Natural killer cell (primary cell): ENCODE results near the gene SYNPO. TPM values are rescaled to one million over a fixed set of nuclear protein-coding genes. Genes with fewer than 3 reads are reported as not detected.

Experiments
- ATAC-seq, 3 donors: fragments of 150-1000 bp in 2 of 3; fragments of 200-7000 bp in 1 of 3; cut with Tn5 transposase; 1 replicate in 1 of 3; 2 replicates in 2 of 3; pipeline ENCODE4 v1.10.0; 2021; ENCODE audit warnings: mild to moderate bottlenecking in 2 of 3, moderate library complexity in 2 of 3
- DNase-seq, 2 donors: peaks; one replicate each; pipeline versions ENCODE4 v3.0.0 to v3.0.0-alpha.2; 2013 to 2021; ENCODE audit warnings: mixed read lengths in 1 of 2
- H3K27ac ChIP-seq: one replicate; pipeline ENCODE4 v1.5.1; 2013; ENCODE audit warnings: mild to moderate bottlenecking, low read length
- H3K27me3 ChIP-seq: one replicate; pipeline ENCODE4 v1.6.1; 2013; ENCODE audit warnings: low read length; ENCODE audit not compliant: control insufficient read depth, insufficient read depth
- H3K36me3 ChIP-seq: one replicate; pipeline ENCODE4 v1.6.1; 2013; ENCODE audit warnings: low read length; ENCODE audit not compliant: control insufficient read depth, insufficient read depth
- H3K4me1 ChIP-seq: one replicate; pipeline ENCODE4 v1.6.1; 2013; ENCODE audit warnings: low read length; ENCODE audit not compliant: control insufficient read depth, insufficient read depth
- H3K4me3 ChIP-seq: one replicate; pipeline ENCODE4 v1.5.1; 2013; ENCODE audit warnings: low read length
- H3K9me3 ChIP-seq: one replicate; pipeline ENCODE4 v1.6.1; 2013; ENCODE audit warnings: low read length; ENCODE audit not compliant: control insufficient read depth, insufficient read depth
- H3K27ac Mint-ChIP-seq, 2 donors: one replicate each; pipeline ENCODE4 v1.8.0; 2022; ENCODE audit warnings: mild to moderate bottlenecking in 2 of 2, mixed read lengths in 2 of 2, moderate library complexity in 1 of 2
- H3K27me3 Mint-ChIP-seq, 2 donors: one replicate each; pipeline ENCODE4 v1.8.0; 2022; ENCODE audit warnings: low read depth in 2 of 2, mixed read lengths in 2 of 2
- H3K36me3 Mint-ChIP-seq: one replicate; pipeline ENCODE4 v1.8.0; 2022; ENCODE audit warnings: mixed read lengths
- H3K4me1 Mint-ChIP-seq, 2 donors: one replicate each; pipeline ENCODE4 v1.8.0; 2022; ENCODE audit warnings: mixed read lengths in 2 of 2
- H3K4me3 Mint-ChIP-seq: one replicate; pipeline ENCODE4 v1.8.0; 2022; ENCODE audit warnings: mild to moderate bottlenecking, moderate library complexity, mixed read lengths
- H3K9me3 Mint-ChIP-seq, 2 donors: one replicate each; pipeline ENCODE4 v1.8.0; 2022; ENCODE audit warnings: mixed read lengths in 2 of 2
- WGBS: methylation state at CpG from one replicate; pipeline ENCODE4 v1.1.7; 2013; ENCODE audit warnings: missing lambda C conversion rate; ENCODE audit not compliant: insufficient coverage; 5-methylcytosine and 5-hydroxymethylcytosine counted together
- intact Hi-C: fragments of 100-400 bp; cut with micrococcal nuclease; formaldehyde crosslinking; loops from one replicate; pipeline ENCODE4 v1.14.2; 2022
- total RNA-seq, 4 donors: library from RNA; stranded (reverse); fragments of 120-200 nt in 1 of 4; gene quantifications; one replicate each; pipeline versions ENCODE4 v1.2.3 to v1.2.4, GENCODE V29; 2013 to 2022
- TF ChIP-seq, protein P1 (sequence below): fragments of 200-600 bp; IDR thresholded peaks from one replicate; pipeline ENCODE4 v1.8.0; 2022; ENCODE audit warnings: antibody characterized with exemption

The SYNPO gene
- total RNA-seq, 3 donors from 2014 or later (not counting 1 experiment from before 2014, with no cell fraction given), result 0.16 to 0.48 TPM; not detected in 1

DNA sequence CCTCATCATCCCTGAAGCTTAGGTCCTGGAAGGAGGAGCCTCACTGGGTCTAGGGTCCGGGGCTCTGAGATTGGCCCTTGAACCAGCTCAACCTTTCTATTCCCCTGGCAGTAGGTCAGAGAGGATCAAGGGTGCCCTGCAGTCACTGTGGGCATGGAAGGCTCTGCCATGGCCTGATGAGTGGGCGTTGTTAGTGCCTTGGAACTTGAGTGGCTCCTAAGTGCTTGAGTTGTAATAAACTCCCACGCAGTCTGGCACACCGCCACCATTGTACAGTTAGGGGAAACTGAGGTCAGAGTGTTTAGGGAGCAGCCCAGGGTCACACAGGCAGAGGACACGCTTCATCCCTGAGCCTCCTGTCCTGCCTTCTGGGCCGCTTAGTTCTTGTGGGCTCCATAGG lies 10.4 kb upstream of the SYNPO start:
- Histone ChIP-seq H3K27me3 (peaks cover 8% of the 10 kb centered on the region), H3K27ac (no peak overlapping the region), H3K4me3 (no peak overlapping the region), H3K4me1 (peaks cover 2% of the 10 kb centered on the region), H3K9me3 (no peaks in the 10 kb centered on the region), H3K36me3 (no peaks in the 10 kb centered on the region)
- no peak overlapping the region for H3K27ac Mint-ChIP-seq
- H3K9me3 Mint-ChIP-seq, result no peaks in the 10 kb centered on the region
- peaks cover 11 to 16% of the 10 kb centered on the region in 2 donors for H3K27me3 Mint-ChIP-seq
- TF ChIP-seq, protein P1, sequence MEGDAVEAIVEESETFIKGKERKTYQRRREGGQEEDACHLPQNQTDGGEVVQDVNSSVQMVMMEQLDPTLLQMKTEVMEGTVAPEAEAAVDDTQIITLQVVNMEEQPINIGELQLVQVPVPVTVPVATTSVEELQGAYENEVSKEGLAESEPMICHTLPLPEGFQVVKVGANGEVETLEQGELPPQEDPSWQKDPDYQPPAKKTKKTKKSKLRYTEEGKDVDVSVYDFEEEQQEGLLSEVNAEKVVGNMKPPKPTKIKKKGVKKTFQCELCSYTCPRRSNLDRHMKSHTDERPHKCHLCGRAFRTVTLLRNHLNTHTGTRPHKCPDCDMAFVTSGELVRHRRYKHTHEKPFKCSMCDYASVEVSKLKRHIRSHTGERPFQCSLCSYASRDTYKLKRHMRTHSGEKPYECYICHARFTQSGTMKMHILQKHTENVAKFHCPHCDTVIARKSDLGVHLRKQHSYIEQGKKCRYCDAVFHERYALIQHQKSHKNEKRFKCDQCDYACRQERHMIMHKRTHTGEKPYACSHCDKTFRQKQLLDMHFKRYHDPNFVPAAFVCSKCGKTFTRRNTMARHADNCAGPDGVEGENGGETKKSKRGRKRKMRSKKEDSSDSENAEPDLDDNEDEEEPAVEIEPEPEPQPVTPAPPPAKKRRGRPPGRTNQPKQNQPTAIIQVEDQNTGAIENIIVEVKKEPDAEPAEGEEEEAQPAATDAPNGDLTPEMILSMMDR, result no peak
- no peaks in the 10 kb centered on the region for H3K36me3 Mint-ChIP-seq
- no peaks in the 10 kb centered on the region for H3K4me1 Mint-ChIP-seq
- 81% methylated on average over 6 of the region's 6 CpGs for WGBS
- intact Hi-C loops, result no loop called here
- ATAC-seq (no peak), DNase-seq (no peak)
- no peak overlapping the region for H3K4me3 Mint-ChIP-seq

DNA sequence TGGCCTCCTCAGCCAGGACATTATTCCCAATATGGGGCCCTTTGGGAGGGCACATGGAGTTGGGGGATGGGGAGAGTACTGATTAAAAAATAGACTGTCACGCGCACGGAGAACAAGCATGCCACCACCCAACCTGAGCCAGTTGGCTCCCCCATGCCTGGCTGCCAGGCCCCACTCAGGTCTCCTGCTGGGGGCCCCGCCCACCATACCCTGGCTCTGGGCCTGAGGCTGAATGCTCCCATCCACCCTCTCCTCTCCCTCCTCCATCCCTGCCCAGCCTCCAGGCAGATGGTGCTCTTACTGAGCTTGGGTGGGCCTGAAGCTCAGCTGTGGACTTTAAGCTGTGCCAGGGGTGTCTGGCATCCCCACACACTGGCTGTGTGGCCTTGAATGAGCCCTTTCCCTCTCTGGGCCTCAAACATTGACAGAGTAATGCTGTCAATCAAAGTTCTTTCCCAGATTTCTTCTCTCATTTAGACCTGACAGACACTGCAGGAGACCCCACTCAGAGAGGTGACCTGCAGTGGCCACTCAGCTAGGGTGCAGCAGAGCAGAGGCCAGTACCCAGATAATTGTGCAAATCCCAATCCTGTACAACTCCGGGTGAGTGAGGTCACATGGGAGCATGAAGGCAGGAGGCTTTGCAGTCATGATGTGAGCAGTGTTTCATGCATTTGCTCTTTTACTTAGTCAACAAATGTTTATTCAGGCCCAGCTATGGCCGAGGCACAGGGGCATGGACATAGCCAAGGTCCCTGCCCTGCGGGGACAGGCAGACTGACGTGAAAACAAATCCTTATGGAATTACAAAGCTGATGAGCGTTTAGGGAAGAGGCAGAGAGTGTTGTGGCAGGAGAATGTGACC lies 9.8 kb upstream of the SYNPO start:
- H3K4me1 Mint-ChIP-seq, result no peaks in the 10 kb centered on the region
- H3K36me3 Mint-ChIP-seq, result no peaks in the 10 kb centered on the region
- ATAC-seq (no peak), DNase-seq (no peak)
- intact Hi-C loops, result no loop called here
- Histone ChIP-seq H3K27me3 (peaks cover 2% of the 10 kb centered on the region), H3K4me1 (no peaks in the 10 kb centered on the region), H3K27ac (no peak overlapping the region), H3K9me3 (no peaks in the 10 kb centered on the region), H3K36me3 (no peaks in the 10 kb centered on the region), H3K4me3 (no peak overlapping the region)
- H3K4me3 Mint-ChIP-seq, result no peak overlapping the region
- no peaks in the 10 kb centered on the region for H3K9me3 Mint-ChIP-seq
- peaks cover 12 to 17% of the 10 kb centered on the region in 2 donors for H3K27me3 Mint-ChIP-seq
- TF ChIP-seq, protein P1, result no peak
- 90% methylated on average over 9 of the region's 9 CpGs for WGBS
- H3K27ac Mint-ChIP-seq, result no peak overlapping the region

DNA sequence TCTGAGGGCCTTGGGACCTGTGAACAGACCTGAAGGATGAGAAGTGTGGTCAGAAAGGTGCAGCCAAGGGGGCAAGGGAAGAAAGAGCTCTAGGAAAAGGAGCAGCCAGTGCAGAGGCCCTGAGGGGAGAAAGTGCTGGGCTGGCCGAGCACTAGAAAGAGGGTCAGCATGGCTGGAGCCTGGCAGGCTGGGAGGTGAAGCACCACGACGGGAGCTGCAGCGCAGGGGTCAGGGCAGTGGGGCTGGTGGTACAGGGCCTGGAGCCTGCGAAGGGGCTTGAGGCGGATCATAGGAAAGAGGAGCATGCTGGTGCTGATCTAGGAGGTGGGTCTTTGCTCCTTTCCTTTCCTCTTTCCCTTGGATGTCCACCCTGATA lies 9.1 kb upstream of the SYNPO start:
- WGBS, result 96% methylated on average over 6 of the region's 6 CpGs
- no peak overlapping the region for H3K27ac ChIP-seq
- intact Hi-C loops, result no loop called here

More for the DNA sequence above, 9.1 kb upstream of the SYNPO start:
- H3K36me3 Mint-ChIP-seq, result no peaks in the 10 kb centered on the region
- peaks cover 15 to 22% of the 10 kb centered on the region in 2 donors for H3K27me3 Mint-ChIP-seq
- Histone ChIP-seq H3K9me3 (no peaks in the 10 kb centered on the region), H3K27me3 (no peaks in the 10 kb centered on the region), H3K4me1 (no peaks in the 10 kb centered on the region), H3K36me3 (no peaks in the 10 kb centered on the region), H3K4me3 (no peak overlapping the region)
- ATAC-seq (no peak), DNase-seq (no peak)
- H3K4me1 Mint-ChIP-seq, result no peaks in the 10 kb centered on the region
- no peaks in the 10 kb centered on the region for H3K9me3 Mint-ChIP-seq
- no peak overlapping the region for H3K27ac Mint-ChIP-seq
- no peak overlapping the region for H3K4me3 Mint-ChIP-seq
- TF ChIP-seq, protein P1, result no peak
